Renal pelvis (tissue), 4 donors: ENCODE measurements around the gene DCUN1D2. TPM values are rescaled to one million over a fixed set of nuclear protein-coding genes. Genes with fewer than 3 reads are reported as not detected.
"Not testable (repeated sequence)": the region's sequence is repeated elsewhere in the genome, so short reads cannot be mapped to it uniquely, and the experiment has no call there.

Experiments
- DNase-seq: peaks from one replicate; pipeline ENCODE4 v3.0.0-alpha.2; 2013
- polyA plus RNA-seq, 3 donors: library from polyadenylated mRNA; unstranded; fragments of 120-200 nt; gene quantifications; one replicate each; pipeline ENCODE4 v1.2.1, GENCODE V29; 2013; ENCODE audit not compliant: insufficient read length in 3 of 3

The DCUN1D2 gene
- polyA plus RNA-seq, 3 donors = 16.9 to 29.6 (median 29.5) TPM

DNA sequence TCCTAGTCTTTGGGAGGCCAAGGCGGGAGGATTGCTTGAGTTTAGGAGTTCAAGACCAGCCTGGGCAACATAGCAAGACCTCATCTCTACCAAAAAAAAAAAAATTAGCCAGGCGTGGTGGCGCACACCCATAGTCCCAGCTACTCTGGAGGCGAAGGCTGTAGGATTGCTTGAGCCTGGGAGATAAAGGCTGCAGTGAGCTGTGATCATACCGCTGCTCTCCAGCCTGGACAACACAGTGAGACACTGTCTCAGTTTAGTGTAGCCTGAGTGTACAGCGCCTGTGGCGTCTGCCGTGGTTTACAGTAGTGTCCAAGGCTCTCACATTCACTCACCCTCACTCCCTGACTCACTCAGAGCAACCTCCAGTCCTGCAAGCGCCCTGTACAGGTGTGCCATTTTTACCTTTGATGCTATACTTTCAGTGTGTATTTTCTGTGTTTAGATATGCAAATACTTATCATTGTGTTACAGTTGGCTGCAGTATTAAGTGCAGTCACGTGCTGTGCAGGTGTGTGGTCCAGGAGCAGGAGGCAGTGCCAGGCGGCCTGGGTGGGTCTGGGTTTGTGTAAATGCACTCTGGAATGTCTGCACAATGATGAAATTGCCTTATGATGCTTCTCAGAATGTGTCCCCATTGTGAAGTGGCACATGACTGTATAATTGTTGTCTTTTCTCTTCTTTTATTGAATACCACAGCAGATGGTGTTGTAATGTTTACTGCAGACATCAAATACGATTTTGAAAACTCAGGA, 36.1 kb upstream of the DCUN1D2 start:
- no peak for DNase-seq

DNA sequence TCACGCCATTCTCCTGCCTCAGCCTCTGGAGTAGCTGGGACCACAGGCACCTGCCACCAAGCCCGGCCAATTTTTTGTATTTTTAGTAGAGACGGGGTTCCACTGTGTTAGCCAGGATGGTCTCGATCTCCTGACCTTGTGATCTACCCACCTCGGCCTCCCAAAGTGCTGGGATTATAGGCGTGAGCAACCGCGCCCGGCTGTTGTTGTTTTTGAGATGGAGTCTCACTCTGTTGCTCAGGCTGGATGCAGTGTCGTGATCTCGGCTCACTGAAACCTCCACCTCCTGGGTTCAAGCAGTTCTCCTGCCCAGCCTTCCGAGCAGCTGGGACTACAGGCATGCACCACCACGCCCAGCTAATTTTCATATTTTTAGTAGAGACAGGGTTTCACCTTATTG, 31.9 kb upstream of the DCUN1D2 start:
- DNase-seq = not testable (repeated sequence)

DNA sequence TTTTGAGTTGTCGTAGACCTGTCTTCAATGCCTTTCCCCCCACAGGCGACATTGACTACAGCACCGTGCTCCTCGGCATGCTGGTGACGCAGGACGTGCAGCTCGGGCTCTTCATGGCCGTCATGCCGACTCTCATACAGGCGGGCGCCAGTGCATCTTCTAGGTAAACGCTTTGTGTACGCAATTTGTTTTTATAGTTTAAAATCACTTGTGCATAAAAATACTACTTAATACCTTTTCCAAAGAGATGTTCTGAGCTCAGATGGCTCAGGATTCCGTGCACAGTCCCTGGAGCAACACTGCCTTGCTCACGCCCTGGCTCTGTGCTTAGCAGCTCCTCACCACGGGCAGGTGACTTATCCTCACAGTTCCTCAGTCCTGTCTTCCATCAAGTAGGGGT, 30.1 kb upstream of the DCUN1D2 start:
- no peak for DNase-seq

DNA sequence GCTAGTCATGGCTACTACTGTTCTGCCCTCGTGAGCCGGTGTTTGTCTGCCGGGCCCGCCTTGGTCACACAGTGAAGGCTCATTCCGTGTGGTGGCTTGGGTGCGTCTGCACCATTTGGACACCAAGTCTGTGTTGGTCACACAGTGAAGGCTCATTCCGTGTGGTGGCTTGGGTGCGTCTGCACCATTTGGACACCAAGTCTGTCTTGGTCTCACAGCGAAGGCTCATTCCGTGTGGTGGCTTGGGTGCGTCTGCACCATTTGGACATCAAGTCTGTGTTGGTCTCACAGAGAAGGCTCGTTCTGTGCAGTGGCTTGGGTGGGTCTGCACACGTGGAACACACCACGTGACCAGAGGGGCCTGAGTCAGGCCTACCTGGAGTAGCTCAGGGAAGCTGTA, 29.0 kb upstream of the DCUN1D2 start:
- no peak for DNase-seq

DNA sequence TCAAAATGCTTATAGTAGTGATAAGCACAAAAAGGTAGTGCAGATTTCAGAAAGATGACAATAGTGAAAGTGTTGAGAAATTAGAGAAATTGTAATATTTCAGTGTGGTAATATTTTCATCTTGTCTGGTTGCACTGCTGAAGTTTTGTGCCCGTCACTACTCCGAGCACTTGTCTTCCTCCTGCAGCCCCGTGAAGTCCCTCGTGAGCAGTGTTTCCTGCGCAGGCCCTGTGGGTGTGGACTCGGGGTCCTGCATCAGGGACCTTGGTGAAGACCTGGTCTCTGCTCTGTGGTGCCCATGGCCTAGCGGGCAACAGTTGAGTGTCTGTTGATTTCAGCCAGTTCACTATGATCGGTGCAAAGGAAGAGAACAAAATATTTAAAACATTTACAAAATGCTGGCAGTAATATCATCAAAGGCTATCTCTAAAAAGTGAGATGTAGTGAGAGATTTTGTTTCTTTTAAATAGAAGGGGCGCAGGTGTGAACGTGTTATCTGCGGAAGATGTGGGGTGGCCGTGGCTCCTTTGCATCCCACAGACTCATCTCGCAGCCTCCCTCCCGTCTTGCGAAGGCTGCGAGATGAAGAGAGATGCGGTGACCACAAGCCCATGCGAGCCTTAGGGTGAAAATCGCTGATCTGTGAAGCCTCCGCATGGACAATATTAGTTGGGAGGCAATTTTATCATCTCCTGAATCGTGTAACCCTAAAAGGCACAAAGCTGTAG, 27.7 kb upstream of the DCUN1D2 start:
- DNase-seq = no peak

DNA sequence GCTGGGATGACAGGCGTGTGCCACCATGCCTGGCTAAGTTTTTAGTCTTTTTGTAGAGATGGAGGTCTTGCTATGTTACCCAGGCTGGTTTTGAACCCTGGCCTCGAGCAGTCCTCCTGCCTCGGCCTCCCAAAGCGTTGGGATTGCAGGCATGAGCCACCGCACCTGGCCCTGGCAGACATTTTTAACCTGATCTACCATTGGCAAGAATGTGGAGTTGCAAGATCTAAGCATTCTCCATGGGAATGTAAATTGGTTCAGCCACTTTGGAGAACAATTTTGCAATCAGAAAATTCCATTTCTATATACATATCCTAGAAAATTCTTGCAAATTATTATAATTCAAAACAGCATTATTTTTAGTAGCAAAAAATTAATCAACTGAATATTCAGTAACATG, 24.3 kb upstream of the DCUN1D2 start:
- no peak for DNase-seq

DNA sequence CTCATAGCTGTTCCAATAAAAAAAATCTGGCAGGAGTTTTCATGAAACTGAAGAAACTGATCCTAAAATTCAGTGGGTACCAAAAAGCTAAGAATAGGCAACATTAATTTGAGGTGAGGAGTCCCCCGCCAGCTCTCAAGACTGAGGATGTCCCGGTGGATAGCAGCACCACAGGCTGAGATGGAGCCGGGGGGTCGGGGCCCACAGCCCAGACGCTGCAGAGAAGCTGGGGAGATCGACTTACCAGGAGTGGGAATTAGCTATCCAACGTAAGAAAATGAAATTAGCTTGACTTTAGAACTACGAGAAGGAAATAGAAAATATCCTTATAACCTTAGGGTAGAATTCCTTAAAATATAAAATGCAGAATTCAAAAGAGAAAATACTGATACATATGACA, 23.2 kb upstream of the DCUN1D2 start:
- no peak for DNase-seq

DNA sequence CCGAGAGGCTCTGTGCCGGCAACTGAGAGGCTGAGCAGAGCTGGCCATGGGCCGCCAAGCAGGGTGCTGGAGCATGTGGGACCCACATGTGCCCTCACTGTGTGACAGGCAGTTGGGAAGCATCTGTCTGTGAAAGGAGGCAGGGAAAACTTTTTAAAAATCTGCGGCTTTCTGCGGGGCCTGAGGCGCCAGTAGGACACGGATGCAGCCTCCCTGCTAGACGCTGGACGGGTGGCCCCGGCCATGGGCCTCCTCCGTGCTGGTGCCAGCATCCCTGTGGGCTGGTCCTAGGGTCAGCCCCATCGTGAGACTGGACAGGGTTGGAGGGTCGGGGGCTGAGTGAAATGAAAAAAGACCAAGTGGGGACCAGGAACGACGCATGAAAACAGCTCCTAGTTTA, 20.9 kb upstream of the DCUN1D2 start:
- DNase-seq = no peak

DNA sequence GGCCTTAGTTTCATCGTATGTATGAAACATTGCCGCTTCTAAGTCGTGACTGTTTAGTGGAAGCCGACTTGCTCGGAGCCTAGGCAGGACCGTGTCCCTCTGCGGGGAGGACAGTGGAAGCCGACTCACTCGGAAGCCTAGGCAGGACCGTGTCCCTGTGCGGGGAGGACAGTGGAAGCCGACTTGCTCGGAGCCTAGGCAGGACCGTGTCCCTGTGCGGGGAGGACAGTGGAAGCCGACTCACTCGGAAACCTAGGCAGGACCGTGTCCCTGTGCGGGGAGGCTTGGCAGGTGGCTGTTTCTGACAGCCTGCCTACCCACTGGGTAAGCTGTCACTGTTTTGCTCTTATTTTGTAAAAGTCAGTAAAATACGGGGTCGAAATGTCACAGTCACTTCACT, 20.4 kb upstream of the DCUN1D2 start:
- no peak for DNase-seq

DNA sequence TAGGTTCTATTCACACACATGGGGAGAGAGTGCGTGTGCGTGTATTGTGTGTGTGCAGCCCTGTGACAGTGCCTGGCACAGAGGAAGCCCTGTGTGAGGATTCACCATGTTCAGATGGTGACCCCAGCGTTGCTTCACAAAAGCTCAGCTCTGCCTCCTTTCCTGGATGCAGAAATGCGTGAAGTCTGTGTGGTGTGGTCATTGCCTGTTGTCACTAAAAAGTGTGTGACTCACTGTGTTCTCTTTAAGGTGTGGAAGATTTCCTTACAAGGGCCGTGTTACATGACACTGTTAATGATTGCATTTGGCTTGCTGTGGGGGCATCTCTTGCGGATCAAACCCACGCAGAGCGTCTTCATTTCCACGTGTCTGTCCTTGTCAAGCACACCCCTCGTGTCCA, 19.5 kb upstream of the DCUN1D2 start:
- no peak for DNase-seq

DNA sequence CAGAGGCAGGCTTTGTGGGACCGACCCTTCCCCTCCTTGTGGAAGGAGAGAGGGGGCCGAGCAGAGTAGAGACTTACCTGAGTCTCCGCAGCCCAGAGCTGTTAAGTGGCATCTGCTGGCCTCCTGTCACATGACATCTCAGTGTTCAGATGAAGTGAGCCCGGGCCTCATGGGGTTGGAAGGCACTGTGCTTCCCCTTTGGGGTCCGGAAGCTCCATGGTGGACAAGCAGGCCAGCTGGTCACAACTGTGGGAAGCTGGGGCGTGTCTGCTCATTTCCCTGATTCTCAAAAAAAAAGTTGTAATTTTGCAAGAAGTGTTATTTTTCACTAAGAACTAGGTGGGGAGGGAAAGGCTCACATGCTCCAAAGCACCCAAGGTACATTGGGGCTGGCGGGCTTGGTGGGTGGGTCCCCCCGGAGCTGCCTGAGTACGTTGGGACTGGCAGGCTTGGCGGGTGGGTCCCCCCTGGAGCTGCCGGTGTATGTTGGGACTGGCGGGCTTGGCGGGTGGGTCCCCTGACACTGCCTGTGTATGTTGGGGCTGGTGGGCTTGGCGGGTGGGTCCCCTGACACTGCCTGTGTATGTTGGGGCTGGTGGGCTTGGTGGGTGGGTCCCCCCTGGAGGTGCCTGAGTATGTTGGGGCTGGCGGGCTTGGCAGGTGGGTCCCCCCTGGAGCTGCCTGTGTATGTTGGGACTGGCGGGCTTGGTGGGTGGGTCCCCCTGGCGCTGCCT, 18.2 kb upstream of the DCUN1D2 start:
- no peak for DNase-seq

DNA sequence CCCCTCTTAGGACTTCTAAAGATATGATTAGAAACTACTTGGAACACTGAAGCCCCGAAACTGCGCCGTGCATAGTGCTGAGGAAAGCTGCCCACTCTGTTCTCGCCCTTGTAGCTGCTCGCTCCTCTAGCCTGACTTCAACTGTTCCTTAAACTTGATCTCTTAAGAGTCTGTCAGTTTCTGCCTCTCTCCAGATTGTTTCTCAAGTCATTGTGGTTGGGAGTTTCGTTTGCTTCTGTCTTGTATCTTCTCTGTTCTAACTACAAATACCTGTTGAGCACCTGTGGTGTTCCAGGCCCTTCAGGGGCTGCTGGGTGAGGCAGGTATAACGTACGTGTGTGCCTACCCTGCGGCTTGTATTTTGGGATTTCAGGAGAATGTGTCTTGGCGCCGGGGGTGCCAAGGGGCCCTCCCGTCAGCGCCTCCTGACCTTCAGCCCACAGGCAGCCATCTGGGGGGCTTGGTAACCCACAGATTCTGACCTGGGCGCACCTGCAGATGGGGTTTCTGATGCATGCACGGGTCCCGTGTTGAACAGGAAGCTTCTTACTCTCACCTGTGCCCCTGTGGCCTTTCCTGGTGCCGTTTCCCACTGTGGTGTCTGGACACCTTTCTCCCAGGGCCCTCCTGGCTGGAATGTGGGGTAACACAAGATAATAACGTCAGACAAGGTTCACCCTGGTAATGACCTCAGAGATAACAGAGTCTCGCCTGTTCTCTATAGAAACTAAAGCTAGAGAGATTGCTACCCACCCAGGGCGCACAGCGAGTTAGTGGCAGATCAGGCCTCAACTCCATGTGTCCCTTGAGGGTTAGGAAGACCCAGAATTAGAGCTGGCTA, 17.2 kb upstream of the DCUN1D2 start:
- no peak for DNase-seq

DNA sequence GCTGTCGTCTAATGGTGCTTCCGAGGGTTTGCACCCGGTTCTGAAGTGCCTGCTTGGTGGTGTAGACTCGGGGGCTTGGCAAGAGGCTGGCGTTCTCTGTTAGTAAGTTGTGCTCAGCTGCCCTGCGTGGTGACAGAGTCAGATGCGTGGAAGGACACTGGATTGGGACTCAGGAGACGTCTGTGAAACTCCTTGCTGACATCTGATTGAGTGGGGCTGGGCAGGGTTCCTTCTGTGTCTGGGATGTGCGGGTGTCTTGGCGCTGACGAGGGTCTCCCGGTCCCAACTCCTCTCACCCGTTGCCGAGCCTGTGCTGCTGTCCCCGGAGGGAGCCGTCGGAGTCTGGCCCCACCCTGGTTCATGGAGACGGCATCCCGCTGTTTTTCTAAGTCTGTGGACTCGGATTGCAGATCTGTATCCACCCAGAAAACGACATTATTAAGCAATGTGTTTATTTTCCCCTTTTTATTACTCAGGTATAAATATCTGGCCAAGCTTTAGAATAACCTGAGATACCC, 16.4 kb upstream of the DCUN1D2 start:
- DNase-seq = no peak

DNA sequence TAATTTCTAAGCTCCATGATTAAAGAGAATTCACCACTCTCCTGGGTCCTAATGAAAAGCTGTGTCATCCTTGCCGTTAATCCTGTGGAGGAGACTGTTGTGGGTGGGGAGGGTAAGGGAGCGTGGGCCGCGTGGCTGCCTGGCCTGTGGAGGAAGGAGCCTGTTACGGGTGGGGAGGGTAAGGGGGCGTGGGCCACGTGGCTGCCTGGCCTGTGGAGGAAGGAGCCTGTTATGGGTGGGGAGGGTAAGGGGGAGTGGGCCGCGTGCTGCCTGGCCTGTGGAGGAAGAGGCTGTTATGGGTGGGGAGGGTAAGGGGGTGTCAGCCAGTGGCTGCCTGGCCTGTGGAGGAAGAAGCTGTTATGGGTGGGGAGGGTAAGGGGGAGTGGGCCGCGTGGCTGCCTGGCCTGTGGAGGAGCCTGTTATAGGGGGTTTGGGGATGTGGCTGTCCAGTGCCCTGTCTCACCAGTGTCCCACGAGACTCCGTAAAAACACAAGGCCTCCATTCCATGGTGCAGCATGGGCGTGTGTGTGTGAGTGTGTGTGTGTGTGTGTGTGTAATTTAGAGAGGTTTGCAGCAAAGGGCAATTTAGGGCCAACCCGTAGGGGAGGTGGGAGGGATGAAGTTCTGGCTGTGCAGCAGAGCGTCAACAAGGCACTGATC, 15.6 kb upstream of the DCUN1D2 start:
- DNase-seq = no peak

DNA sequence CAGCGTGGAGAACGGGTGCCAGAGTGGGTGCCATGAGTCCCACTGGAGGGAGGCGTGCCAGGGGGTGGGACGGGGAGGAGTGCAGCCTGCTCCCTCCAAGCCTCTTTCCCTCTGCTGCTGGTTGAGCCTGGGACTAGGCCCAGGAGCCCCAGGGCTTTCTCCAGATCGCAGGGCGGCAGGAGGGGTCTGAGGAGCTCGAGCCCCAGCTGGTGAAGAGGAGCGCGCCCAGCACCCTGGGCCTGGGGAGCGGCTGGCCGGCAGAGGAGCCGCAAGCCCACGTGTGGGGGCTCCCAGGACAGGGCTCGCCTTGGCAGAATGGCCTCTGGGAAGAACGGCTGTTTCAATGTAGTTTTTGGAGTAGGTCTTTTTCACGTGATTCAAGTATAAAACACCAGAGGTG, 12.2 kb upstream of the DCUN1D2 start:
- DNase-seq = no peak

DNA sequence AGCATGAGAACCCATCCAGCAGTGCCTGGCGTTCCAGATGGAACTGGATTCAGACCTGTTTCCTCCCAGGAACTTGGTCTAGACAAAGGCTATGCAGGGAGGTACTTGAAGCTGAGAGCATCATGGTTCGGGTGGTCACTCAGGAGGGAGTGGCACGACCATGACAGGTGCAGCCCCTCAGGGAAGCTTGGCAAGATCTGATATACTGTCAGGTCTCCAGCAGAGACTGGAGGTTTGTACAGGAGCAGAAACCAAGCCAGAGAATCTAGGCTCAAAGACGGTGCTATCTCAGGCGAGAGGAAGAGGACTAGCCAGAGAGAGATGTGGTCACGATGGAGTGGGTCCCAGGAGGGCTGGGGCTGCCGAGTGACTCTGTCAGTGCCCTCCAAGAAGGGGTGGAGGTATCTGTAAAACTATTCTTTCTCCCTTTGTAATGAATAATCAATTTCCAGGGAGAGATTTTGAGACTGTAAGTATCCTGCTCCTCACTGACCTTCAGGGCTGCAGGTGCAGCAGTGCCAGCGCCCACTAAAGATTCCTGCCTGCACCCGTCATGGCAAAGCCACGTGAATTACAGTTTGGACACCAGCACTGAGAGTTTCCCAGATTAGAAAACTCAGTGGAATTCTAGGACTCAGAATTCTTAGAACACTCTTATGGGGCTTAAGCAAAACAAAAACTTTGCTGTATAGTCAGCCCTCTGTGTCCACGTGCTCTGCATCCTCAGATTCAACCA, 10.2 kb upstream of the DCUN1D2 start:
- DNase-seq = no peak

DNA sequence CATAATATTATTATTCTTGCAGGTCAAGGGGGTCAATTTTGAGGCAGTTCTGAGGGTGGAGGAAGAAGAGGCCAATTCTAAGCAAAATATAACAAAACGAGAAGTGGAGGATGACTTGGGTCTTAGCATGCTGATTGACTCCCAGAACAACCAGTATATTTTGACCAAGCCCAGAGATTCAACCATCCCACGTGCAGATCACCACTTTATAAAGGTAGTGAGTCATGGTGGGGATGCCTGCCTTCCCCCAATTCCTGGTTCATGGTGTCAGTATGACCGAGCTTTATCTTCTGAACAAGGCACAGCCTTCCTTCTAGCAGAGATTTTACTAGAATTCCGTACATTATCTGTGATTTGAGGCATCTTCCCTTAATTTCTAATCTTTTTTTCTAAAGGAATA, 9.4 kb upstream of the DCUN1D2 start:
- DNase-seq = no peak

DNA sequence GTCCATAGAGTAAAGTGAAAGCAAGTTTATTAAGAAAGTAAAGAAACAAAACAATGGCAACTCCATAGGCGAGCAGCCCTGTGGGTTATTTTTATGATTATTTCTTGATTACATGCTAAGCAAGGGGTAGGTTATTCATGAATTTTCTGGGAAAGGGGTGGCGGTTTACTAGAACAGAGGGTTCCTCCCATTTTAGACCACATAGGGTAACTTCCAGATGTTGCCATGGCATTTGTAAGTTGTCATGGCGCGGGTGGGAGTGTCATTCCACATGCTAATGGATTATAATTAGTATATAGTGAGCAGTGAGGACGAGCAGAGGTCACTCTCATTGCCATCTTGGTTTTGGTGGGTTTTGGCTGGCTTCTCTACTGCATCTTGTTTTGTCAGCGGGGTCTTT, 8.4 kb upstream of the DCUN1D2 start:
- no peak for DNase-seq

DNA sequence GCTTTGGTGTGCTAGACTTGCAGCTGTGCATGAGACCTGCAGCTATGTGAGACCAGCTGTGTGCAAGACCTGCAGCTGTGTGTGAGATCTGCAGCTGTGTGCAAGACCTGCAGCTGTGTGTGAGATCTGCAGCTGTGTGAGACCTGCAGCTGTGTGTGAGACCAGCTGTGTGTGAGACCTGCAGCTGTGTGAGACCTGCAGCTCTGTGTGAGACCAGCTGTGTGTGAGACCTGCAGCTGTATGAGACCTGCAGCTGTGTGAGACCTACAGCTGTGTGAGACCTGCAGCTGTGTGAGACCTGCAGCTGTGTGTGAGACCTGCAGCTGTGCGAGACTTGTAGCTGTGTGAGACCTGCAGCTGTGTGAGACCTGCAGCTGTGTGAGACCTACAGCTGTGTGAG, 6.7 kb upstream of the DCUN1D2 start:
- DNase-seq = no peak

DNA sequence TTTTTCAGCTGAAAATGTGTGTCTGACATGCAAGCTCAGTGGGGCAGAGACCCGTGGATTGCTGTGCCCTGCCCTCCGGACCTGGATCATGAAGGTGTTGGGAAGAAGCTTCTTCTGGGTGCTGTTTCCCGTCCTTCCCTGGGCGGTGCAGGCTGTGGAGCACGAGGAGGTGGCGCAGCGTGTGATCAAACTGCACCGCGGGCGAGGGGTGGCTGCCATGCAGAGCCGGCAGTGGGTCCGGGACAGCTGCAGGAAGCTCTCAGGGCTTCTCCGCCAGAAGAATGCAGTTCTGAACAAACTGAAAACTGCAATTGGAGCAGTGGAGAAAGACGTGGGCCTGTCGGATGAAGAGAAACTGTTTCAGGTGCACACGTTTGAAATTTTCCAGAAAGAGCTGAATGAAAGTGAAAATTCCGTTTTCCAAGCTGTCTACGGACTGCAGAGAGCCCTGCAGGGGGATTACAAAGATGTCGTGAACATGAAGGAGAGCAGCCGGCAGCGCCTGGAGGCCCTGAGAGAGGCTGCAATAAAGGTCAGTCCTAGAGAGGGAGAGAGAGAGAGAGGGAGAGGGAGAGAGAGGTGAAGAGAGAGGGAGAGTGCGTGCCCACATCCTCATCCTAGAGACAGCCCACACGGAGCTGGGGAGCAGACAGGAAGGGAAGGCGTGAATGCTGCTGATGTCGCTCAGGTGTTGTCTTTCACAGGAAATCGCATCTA, 5.1 kb upstream of the DCUN1D2 start:
- DNase-seq = no peak
